ENCODE data around the gene CNIH3.

Gene CNIH3

GRCh38 chr1:224780736-224781135, 164.6 kb downstream of the CNIH3 start:
- no peak overlapping the region for H3K27ac Mint-ChIP-seq
- peaks cover 24 to 55% of the 10 kb centered on the region in 2 donors for H3K27me3 Mint-ChIP-seq
- H3K36me3 Mint-ChIP-seq (ENCODE audit: insufficient read depth) = no peaks in the 10 kb centered on the region
- no peak overlapping the region for H3K4me3 Mint-ChIP-seq
- peaks cover 5 to 10% of the 10 kb centered on the region in 2 donors for H3K4me1 Mint-ChIP-seq (ENCODE audit: low read depth in 2 of 2)
- ATAC-seq (replicated peaks) = no peak
- no peak for DNase-seq
- H3K9me3 Mint-ChIP-seq = no peaks in the 10 kb centered on the region

GRCh38 chr1:224781800-224782199, 165.7 kb downstream of the CNIH3 start:
- Mint-ChIP-seq H3K9me3 (no peaks in the 10 kb centered on the region), H3K36me3 (ENCODE audit: insufficient read depth) (no peaks in the 10 kb centered on the region), H3K27ac (no peak overlapping the region), H3K4me3 (no peak overlapping the region), H3K27me3 (peaks cover 24 to 59% of the 10 kb centered on the region in 2 donors), H3K4me1 (ENCODE audit: low read depth in 2 of 2) (peaks cover 5 to 10% of the 10 kb centered on the region in 2 donors)
- DNase-seq (no peak), ATAC-seq (replicated peaks) (no peak)

GRCh38 chr1:224782281-224783000, 166.3 kb downstream of the CNIH3 start:
- Mint-ChIP-seq H3K27me3 (peaks cover 29 to 59% of the 10 kb centered on the region in 2 donors), H3K27ac (no peak overlapping the region), H3K36me3 (ENCODE audit: insufficient read depth) (no peaks in the 10 kb centered on the region), H3K4me1 (ENCODE audit: low read depth in 2 of 2) (peaks cover 10 to 11% of the 10 kb centered on the region in 2 donors), H3K4me3 (no peak overlapping the region), H3K9me3 (no peaks in the 10 kb centered on the region)
- no peak for DNase-seq
- ATAC-seq (replicated peaks) = no peak

- ATAC-seq (replicated peaks) = no peak
- no peak overlapping the region for H3K27ac Mint-ChIP-seq
- H3K9me3 Mint-ChIP-seq = no peaks in the 10 kb centered on the region
- peaks cover 29 to 59% of the 10 kb centered on the region in 2 donors for H3K27me3 Mint-ChIP-seq
- peaks cover 10 to 11% of the 10 kb centered on the region in 2 donors for H3K4me1 Mint-ChIP-seq (ENCODE audit: low read depth in 2 of 2)
- no peak for DNase-seq
- no peaks in the 10 kb centered on the region for H3K36me3 Mint-ChIP-seq (ENCODE audit: insufficient read depth)
- H3K4me3 Mint-ChIP-seq = no peak overlapping the region
Observed at GRCh38 chr1:224783006-224783651, 167.0 kb downstream of the CNIH3 start.

- Mint-ChIP-seq H3K27me3 (peaks cover 29 to 56% of the 10 kb centered on the region in 2 donors), H3K36me3 (ENCODE audit: insufficient read depth) (no peaks in the 10 kb centered on the region), H3K4me3 (no peak overlapping the region), H3K27ac (no peak overlapping the region), H3K4me1 (ENCODE audit: low read depth in 2 of 2) (peaks cover 10 to 11% of the 10 kb centered on the region in 2 donors), H3K9me3 (no peaks in the 10 kb centered on the region)
- DNase-seq = no peak
- ATAC-seq (replicated peaks) = no peak
Observed at GRCh38 chr1:224784265-224785039, 168.3 kb downstream of the CNIH3 start.

- H3K4me1 Mint-ChIP-seq (ENCODE audit: low read depth in 2 of 2) = peaks cover 10 to 11% of the 10 kb centered on the region in 2 donors
- no peaks in the 10 kb centered on the region for H3K9me3 Mint-ChIP-seq
- DNase-seq (no peak), ATAC-seq (replicated peaks) (no peak)
- H3K27ac Mint-ChIP-seq = no peak overlapping the region
- no peak overlapping the region for H3K4me3 Mint-ChIP-seq
- H3K36me3 Mint-ChIP-seq (ENCODE audit: insufficient read depth) = no peaks in the 10 kb centered on the region
- H3K27me3 Mint-ChIP-seq = peaks cover 29 to 51% of the 10 kb centered on the region in 2 donors
Observed at GRCh38 chr1:224785040-224785328, 168.9 kb downstream of the CNIH3 start.

GRCh38 chr1:224785622-224786021, 169.5 kb downstream of the CNIH3 start:
- DNase-seq (no peak), ATAC-seq (replicated peaks) (no peak)
- Mint-ChIP-seq H3K9me3 (no peaks in the 10 kb centered on the region), H3K4me3 (no peak overlapping the region), H3K36me3 (ENCODE audit: insufficient read depth) (no peaks in the 10 kb centered on the region), H3K27me3 (peaks cover 29 to 44% of the 10 kb centered on the region in 2 donors), H3K27ac (no peak overlapping the region), H3K4me1 (ENCODE audit: low read depth in 2 of 2) (peaks cover 10 to 11% of the 10 kb centered on the region in 2 donors)

- Mint-ChIP-seq H3K4me1 (ENCODE audit: low read depth in 2 of 2) (peaks cover 10 to 11% of the 10 kb centered on the region in 2 donors), H3K27ac (no peak overlapping the region), H3K9me3 (no peaks in the 10 kb centered on the region), H3K27me3 (peaks cover 34 to 39% of the 10 kb centered on the region in 2 donors), H3K36me3 (ENCODE audit: insufficient read depth) (peaks cover 3% of the 10 kb centered on the region), H3K4me3 (no peak overlapping the region)
- ATAC-seq (replicated peaks) (no peak), DNase-seq (no peak)
Observed at GRCh38 chr1:224786533-224787250, 170.6 kb downstream of the CNIH3 start.

GRCh38 chr1:224789311-224789710, 173.2 kb downstream of the CNIH3 start:
- no peak overlapping the region for H3K4me3 Mint-ChIP-seq

More at GRCh38 chr1:224789311-224789710, 173.2 kb downstream of the CNIH3 start:
- ATAC-seq (replicated peaks) = no peak
- Mint-ChIP-seq H3K9me3 (no peaks in the 10 kb centered on the region), H3K4me1 (ENCODE audit: low read depth in 2 of 2) (peaks cover 0 to 6% of the 10 kb centered on the region in 2 donors), H3K27me3 (peaks cover 28 to 30% of the 10 kb centered on the region in 2 donors), H3K27ac (no peak overlapping the region), H3K36me3 (ENCODE audit: insufficient read depth) (peaks cover 3% of the 10 kb centered on the region)
- DNase-seq = no peak
